NCI-H2171 (cell line): ENCODE data around the gene PTTG1.

Source experiments
- DNase-seq: peaks from one replicate; lab custom pipeline; 2025; lab: John Stamatoyannopoulos, UW

The PTTG1 gene

GRCh38 chr5:160453751-160454150, 32.1 kb downstream of the PTTG1 start:
- DNase-seq = no peak

GRCh38 chr5:160455600-160455999, 33.9 kb downstream of the PTTG1 start:
- DNase-seq = no peak

- no peak for DNase-seq
These were observed 35.0 kb downstream of the PTTG1 start for GRCh38 chr5:160456480-160457177.

GRCh38 chr5:160457252-160457651, 35.6 kb downstream of the PTTG1 start:
- no peak for DNase-seq

- DNase-seq = no peak
These were observed 37.4 kb downstream of the PTTG1 start for GRCh38 chr5:160458806-160459800.

- DNase-seq = no peak
These were observed 38.9 kb downstream of the PTTG1 start for GRCh38 chr5:160460377-160461049.

- no peak for DNase-seq
These were observed 39.7 kb downstream of the PTTG1 start for GRCh38 chr5:160461378-160461777.

GRCh38 chr5:160462167-160462566, 40.5 kb downstream of the PTTG1 start:
- DNase-seq = no peak

- no peak for DNase-seq
These were observed 41.6 kb downstream of the PTTG1 start for GRCh38 chr5:160463227-160463626.

- no peak for DNase-seq
These were observed 42.2 kb downstream of the PTTG1 start for GRCh38 chr5:160463740-160464465.

- no peak for DNase-seq
These were observed 42.8 kb downstream of the PTTG1 start for GRCh38 chr5:160464466-160464797.

- DNase-seq = no peak
These were observed 44.5 kb downstream of the PTTG1 start for GRCh38 chr5:160466116-160466515.

- DNase-seq = no peak
These were observed 45.4 kb downstream of the PTTG1 start for GRCh38 chr5:160466889-160467554.

- DNase-seq = no peak
These were observed 46.1 kb downstream of the PTTG1 start for GRCh38 chr5:160467555-160468362.

GRCh38 chr5:160468363-160468975, 46.8 kb downstream of the PTTG1 start:
- DNase-seq = no peak

GRCh38 chr5:160469156-160470144, 47.8 kb downstream of the PTTG1 start:
- DNase-seq = no peak

- DNase-seq = no peak
These were observed 49.0 kb downstream of the PTTG1 start for GRCh38 chr5:160470437-160471361.

- DNase-seq = no peak
These were observed 50.1 kb downstream of the PTTG1 start for GRCh38 chr5:160471761-160472160.
